Cardiac septum (tissue), 1 donor: ENCODE data around the gene MICAL2. TPM values are rescaled to one million over a fixed set of nuclear protein-coding genes. Genes with fewer than 3 reads are reported as not detected.

Source experiments
- DNase-seq: peaks from one replicate; pipeline ENCODE4 v3.0.0-alpha.2; 2020; ENCODE audit warnings: low spot score
- intact Hi-C: fragments of 100-400 bp; cut with DNase I; formaldehyde crosslinking; loops from one replicate; pipeline ENCODE4 v1.14.0; 2022
- total RNA-seq: library from RNA; stranded (reverse); fragmentation: NEBNext Ultra II Directional; extraction: Animal tissue kit (Norgen Biotek cat#: 25700); gene quantifications from one replicate; pipeline ENCODE4 v1.2.1, GENCODE V29; 2021
- donor health status: DM: no; HTN: no; CAD: no.

MICAL2 gene
- total RNA-seq, 1 donor from 2014 or later, result 98.7 TPM

DNA sequence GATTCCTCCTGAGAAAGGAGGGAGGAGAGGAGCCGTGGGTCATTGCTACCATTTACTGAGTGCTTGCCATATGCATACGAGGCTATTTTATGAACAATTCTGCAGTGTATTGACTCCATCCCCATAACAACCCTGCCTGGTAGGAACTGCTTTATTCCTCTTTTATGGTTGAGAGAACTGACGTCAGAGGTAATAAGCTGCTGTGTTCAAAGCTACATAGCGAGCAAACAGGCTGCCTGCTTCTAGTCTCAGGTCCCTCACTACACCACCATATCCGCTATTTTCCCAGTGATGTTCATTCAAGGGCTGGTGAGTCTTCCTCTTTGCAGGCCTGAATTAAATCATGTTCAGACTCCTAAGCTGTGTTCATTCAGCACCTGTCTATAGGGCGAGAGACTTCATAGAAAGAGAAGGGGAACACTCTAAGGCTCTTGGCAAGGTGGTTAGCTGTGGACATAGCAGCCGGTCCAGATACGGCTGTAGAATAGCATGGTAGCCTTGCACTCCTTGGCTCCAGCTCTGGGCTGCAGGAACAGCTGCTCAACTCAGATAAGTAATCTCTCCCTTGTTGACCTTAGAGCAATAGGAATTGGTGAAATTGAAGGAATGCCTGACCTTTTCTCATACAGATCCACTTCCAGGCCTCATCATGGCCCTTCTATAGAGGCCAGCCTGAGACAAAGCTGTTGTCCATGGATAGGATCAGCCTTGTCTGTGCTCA is 82.6 kb downstream of the MICAL2 start:
- DNase-seq, result no peak
- intact Hi-C loops, result no loop called here

DNA sequence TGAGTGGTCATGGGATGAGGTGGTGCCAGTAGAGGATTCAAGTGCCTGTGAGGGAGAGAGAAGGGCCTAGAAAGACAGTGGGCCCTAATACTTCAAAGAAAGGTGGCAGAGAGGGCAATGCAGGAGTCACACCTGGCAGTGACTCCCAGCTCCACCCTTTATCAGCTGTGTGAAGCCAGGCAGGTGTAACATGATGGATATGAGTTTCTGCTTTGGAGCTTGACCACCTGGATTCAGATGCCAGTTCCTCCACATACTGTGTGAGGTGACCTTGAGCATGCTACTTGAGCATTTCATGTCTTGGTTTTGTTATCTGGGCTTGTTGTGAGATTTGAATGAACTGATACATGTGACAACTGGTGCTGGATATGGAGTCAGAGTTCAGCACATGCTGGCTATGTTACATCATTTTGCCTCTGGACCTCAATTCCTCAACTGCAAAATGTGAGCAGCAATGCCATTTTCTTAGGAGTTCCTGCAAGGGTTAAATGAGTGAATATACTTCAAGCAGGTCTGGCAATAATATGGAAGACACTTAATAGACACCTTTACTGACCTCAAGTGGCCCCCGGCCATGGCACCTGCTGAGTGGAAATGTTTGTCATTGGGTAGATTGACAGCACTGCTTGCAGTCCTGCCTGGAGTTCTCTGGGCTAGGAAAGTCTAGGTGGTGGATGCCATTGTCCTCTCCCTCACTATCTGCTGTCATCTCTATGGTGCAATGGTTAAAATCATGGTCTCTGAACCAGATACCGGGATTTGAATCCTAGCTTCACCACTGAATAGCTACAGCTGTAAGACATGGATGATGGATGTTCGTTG is 83.3 kb downstream of the MICAL2 start:
- DNase-seq, result no peak

DNA sequence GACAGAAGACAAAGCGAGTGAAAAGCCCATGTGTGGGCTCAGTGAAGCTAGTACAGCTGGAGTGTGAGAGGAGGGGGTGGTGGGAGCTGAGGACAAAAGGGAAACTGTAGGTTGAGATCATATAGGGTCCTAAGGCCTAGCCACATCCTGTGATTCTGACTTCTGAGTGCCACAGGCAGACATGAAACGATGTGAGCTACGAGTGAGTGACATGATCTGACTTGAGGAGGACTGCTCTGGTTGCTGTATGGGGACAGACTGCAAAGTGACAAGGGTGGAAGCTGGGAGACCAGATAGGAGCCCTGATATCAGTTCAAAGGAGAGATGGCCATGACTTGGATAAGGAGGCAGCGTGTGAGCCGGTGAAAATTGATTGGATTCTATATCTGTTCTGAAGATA is 85.4 kb downstream of the MICAL2 start:
- intact Hi-C loops, result no loop called here
- no peak for DNase-seq

More for the DNA sequence above, 83.3 kb downstream of the MICAL2 start:
- intact Hi-C loops, result no loop called here

DNA sequence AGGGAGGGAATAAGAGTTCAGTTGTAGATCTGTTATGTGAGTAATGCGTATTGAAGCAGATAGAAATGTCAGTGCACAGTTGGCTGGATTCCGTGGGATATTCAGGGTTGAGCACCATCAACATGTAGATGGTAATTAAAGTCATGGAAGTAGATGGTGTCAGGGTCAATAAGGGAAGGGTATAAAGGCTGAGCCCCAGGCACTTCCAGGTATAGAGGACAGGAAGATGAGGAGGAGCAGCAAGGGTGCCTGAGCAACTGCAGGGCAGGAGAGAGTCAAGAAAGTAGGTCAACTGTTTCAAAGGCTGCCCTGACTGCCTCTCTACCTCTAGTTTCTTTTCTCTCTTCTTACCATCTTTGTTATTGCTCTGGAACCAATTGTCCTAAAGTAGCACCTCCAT is 85.9 kb downstream of the MICAL2 start:
- intact Hi-C loops, result no loop called here
- DNase-seq, result no peak

DNA sequence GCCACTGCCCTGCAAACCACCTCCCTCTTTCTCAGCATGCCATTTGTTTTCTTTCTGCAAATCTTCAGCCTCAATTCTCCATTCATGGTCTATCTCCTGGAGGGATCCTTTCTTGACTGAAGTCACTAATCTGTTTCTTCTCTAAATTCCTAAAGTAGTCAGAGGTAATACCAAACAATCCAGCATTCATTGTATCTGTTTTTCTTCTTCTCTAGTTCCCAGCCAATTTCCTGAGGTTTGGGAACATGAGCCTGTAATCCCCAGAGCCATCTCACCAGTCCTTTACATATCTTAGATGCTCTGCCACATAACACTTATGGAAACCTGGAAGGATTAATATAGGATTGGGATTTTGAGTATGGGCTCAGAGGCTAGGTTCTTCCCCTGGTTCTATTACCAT is 86.5 kb downstream of the MICAL2 start:
- DNase-seq, result no peak
- intact Hi-C loops, result no loop called here

DNA sequence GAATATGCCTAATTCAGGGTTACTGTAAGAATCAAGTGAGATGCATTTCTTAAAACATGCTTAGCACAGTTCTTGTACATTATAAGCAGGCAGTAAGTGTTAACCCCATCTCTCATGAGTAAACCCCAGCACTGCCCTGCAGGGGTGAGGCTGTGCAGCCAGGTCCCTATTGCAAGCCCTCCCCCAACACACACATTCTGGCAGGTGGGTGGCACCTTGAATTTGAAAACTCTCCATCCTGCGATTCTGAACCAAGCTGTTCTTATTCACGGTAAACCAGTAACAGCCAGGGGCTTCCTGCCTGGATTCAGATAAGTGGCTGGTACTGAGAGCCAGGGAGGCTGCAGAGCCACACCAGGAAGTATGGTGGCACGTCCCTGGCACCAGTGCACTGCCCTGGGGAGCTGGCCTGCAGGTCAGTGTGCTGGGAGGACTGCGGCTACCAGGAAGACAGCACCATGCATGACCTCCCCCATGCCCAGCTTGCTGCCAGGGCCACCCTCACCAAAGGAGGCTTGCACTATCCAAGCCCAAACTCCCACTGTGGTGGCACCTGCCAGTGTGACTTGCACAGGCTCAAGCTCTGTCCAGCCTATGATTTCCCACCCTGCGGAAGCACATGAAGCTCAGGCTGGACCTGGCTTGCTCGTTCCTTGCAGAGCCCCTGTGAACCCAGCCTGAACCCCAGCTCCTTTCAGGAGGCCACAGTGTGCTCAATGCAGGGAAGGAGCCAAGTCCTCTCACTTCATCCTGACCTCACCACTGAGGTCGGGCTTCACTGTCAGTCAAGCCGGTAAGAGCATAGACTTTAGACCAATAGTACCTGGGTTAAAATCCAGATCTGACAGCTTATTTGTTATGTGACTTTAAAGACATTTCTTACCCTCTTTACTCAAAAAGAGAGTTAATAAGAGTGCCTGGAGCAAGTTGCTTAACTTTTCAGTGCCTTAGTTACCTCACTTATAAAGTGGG is 88.1 kb downstream of the MICAL2 start:
- DNase-seq, result no peak
- intact Hi-C loops, result no loop called here

DNA sequence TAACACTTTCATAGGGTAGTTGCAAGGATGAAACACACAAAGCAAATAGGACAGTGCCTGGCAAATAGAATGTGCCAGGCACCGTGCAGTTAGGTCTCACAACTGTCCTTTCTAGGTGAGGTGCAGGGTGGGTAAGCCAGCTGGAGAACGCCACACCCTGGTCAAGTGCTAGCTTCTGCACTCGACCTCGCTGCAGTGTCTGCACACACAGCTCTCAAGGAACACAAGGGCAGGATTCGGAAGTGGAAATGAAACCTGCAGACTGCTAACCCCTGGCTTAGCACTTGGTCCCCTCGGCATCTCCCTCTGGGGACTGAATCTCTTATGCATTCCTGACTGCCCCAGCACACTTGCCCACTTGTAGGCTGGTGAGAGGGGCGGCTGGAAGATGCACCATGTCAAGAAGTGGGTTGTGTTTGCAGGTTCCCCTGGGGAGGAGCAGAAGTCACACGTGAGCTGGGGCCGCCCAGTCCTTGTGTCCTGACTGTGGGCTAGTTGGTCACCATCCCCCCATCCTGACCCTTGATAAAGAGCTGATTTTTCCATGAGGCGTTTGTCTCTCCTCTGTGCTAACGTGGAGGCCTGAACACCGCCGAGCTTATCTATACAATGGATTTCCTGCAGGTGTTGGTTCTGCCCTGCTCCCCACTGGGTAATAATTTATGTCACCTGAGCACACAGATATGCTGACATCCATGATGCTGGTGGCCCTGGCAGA is 89.0 kb downstream of the MICAL2 start:
- DNase-seq, result no peak
- intact Hi-C loops, result no loop called here

DNA sequence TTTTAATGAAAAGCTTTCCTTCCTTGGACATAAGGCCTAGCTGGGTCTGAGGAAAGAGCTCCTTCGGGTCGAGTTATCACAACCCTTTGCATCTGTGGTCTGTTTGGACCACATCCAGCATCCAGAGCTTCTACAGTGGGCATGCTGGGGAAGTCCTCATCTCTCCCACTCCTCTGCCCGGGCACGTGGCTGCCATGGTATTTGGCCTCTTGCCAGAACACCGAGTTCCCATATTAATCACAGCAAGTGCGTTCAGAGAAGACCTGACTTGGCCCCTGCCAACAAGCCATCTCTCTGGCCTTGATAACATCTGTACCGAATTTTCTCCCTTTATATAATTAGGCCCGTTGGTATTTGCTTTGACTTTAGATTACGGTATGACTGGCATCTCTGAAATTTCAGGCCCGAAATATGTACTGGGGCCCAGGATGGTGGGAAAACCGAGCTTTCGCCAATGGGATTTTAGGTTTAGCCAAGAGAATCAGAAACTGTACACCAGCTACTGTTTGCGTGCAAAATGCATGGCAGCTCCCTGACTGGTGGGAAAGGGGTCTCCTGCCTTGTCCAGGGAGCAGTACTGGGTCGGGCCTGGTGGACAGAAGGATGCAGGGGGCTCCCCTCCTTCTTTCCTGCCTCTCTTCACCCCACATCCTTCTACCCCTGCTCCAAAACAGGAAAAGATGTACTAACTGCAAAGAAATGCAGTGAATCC is 90.0 kb downstream of the MICAL2 start:
- peak; percentile 85 for DNase-seq
- intact Hi-C loops, result loop anchor here (2.0 kb wide), 1 partner anchor 30 kb away; no protein-coding TSS in a partner anchor

DNA sequence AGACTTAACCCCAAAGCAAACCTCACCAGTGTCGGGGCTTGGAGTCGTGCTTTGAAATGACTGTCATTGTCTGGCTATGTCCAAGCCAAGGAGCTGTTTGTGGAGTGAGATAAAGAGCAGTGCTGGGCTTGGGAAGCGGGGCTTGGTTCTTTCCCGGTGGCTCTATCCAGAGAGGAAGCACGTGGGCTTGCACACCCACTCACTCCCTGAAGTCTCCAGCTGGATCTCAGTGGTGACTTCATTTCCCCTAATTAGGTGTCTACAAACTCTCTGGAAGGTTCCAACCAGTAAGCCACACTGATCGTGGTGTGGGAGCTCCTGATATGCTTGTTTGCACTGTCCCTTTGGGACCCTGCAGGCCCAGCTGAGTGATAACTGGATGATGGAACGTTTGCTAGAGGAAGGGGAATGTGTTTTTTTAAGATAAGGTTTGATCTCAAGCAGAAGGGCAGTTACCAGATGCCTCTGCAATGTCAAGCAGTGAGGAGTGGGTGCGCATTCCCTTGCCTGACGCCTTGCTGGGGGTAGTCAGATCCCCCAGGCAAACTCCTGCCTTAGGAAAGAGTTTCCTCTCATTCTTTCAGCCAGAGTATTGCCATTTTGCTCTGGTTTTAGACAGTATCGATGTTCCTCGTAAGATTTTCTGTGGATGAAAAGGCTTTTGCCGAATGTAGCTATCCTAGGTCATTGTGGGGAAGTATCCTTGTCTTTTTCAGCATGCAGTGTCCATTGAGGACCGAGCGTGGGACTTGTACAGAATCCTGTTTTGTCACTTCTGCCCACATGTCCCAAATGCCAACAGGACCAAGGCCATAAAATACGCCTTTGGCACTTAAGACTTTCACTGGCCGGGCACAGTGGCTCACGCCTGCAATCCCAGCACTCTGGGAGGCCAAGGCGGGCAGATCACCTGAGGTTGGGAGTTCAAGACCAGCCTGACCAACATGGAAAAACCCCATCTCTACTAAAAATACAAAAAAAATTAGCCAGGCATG is 90.9 kb downstream of the MICAL2 start:
- intact Hi-C loops, result loop anchor here (2.0 kb wide), 1 partner anchor 30 kb away; no protein-coding TSS in a partner anchor
- peak; percentile 93 for DNase-seq

DNA sequence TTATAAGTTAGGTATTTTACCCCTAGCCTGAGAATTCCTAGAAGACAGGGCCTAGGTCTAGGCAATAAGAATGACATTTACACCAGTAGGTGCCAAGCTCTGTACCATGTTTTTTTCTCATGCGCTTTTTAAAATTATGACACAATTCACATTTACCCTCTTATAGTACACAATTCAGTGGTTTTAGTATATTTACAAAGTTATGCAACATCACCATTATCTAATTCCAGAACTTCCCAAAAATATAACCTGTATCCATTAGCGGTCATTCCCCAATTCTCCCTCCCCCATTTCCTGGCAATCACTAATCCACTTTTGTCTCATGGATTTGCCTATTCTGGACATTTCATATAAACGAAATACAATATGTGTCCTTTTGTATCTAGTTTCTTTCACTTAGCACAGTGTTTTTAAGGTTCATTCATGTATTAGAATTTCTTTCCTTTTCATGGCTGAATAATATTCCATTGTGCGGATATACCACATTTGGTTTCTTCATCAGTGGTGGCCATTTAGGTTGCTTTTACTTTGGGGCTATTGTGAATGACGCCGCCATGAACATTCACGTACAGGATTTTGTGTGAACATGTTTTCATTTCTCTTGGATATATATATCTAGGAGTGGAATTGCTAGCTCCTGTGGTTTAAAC is 92.4 kb downstream of the MICAL2 start:
- DNase-seq, result no peak
- intact Hi-C loops, result no loop called here

DNA sequence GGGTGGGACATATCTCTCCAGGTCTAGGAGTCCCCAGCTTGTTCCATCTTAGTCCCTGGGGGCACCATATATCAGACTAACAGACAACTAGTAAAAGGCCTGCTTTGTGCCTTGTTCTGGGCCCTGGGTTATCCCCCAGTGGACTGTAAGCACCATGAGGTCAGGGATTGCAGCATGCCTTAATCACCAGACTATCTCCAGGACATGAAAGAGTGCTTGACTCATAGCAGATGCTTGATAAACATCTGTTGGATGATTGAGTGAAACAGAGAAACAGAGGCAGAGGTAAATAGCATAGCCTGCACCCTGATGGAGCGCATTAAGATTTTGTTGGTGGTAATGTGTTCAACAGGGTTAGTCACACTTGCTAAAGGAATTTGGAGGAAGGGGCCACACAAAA is 94.1 kb downstream of the MICAL2 start:
- intact Hi-C loops, result no loop called here
- no peak for DNase-seq

DNA sequence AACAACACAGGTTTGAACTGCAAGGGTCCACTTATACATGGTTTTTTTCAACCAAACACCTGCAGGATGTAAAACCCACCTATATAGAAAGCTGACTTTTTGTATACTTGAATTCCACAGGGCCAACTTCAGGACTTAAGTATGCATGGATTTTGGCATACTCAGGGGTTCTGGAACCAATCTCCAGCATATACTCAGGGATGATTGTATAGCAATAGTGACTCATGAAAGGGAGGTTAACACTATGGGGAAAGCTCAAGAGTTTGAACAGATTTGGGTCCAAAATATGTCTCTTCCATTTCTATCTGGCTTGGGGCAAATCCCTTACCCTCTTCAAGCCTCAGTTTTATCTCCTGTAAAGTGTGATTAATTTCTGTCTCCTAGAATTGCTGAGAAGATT is 94.9 kb downstream of the MICAL2 start:
- DNase-seq, result no peak
- intact Hi-C loops, result no loop called here

DNA sequence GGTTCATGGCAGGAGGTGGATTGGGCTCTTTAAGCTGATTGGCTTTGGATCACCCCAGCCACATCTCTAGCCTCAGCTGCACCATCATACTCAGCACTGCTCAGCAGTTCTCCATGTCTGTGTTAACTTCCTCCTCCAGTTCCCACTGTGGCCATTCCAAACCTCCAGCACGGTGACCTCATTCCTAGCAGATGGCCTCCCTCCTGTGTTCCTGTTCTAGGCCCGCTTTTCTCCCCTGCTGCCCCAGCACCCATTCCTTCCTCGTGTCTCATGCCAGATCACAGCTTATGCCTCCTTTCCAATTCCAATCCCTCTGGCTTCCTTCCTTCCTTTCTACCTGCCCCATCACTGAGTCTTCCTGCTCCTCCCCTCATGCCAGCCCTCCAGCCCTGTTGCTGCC is 96.1 kb downstream of the MICAL2 start:
- no peak for DNase-seq
- intact Hi-C loops, result no loop called here

DNA sequence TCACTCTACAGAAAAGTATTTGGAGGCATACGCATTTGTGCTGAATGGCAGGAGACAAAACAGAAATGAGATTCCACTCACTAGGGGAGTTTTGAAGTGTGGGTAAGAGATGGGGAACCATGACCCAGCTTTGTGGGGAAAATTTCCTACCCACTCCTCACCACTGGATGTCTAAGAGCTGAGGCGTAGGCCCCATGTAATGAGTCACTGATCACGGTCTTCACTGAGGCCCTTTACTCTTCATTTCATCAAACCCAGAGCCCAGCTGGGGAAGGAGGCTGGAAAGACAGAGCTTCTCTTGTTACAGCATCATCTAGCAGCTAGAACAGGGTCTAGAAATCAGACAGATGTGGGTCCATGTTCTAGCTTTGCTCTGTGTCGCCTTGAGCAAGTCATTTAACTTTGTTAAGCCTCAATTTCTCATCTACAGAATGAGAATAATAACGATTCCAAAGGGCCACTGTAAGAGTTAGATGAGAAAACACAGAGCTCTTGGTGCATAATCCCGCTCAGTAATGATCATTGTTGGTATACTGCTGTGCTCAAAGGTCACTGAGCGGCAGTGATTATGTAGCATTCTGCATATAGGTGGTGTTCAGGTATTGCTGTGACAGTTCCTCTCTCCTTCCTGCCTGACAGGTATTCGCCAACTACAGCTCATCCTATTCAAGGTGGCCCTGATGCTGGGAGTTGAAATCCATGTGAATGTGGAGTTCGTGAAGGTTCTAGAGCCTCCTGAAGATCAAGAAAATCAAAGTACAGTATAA is 97.2 kb downstream of the MICAL2 start:
- intact Hi-C loops, result no loop called here

DNA sequence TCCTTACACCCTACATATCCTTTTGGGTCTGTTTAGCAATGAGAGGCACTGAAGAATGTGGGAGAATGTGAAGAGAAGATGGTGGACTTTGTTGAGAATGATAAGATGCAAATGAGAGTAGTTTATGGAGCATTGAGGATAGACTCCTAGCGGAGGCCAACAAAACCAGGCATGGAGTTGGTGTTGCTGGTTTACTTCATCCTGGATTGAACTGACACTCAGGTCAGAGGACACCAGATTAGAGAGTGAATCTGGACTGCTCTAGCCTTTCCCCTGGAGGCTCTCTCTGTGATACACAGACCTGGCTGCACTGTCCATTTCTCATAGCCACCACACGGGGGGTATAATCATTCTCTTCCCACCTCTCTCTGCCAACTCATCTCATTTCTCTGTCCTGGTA is 98.7 kb downstream of the MICAL2 start:
- DNase-seq, result no peak
- intact Hi-C loops, result no loop called here

More for the DNA sequence above, 97.2 kb downstream of the MICAL2 start:
- no peak for DNase-seq

DNA sequence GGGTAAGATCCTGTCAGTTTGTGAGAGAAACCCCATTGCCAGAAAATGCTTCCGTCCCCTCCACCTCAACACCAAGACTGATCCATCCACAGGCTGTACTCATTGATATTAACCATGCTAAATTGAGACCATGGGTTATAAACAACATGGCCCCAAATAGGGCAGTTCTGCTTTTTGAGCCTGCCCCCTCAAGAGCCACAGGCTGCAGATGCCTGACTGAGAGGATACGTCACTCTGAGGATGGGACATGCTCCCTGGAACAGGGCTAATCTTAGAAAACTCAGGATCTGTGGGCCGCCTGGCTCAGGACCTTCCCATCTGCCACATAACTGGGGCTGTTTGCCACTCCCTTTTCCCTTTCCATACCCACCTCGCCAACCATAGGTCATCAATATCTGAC is 99.8 kb downstream of the MICAL2 start:
- intact Hi-C loops, result no loop called here
- DNase-seq, result no peak
